ENCODE measurements around the gene NEK11.

DNA sequence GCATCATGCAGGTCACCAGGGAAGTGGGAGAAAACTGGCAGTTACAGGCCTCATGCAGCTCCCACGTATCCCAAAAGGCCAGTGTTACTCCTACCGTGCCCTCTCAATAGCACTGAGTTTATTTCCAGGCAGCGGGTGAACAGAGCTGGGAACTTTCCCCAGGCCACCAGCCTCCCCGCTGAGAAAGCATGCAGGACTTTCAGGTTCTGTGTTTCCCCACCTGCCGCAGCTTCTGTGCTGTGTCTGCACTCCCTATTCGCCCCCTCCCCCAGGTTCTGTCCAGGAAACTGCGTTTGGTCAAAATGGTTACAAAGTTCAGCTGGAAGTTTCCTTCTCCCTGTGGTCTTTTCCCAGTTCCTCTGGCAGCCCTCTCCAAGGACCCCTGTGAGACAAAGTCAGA, 21.4 kb downstream of the NEK11 start:
- TF ChIP-seq GATA3 (IDR thresholded peaks at IDR 0.05; ENCODE audit: low read depth, low read length) (no peak), GATA2 (IDR thresholded peaks at IDR 0.05; ENCODE audit: low read depth, low read length) (no peak)
